Fibroblast of skin of back (primary cell): Measurements from ENCODE around the gene NXPH3.

ENCODE experiments used
- DNase-seq: peaks from one replicate; pipeline ENCODE4 v3.0.0-alpha.2; 2013

Gene NXPH3

GRCh38 chr17:49595328-49595727, 19.7 kb downstream of the NXPH3 start:
- DNase-seq = no peak

- no peak for DNase-seq
Measured at GRCh38 chr17:49595980-49596379, 20.3 kb downstream of the NXPH3 start.

GRCh38 chr17:49596613-49597244, 21.1 kb downstream of the NXPH3 start:
- no peak for DNase-seq

- no peak for DNase-seq
Measured at GRCh38 chr17:49597436-49597835, 21.8 kb downstream of the NXPH3 start.

- DNase-seq = no peak
Measured at GRCh38 chr17:49597928-49598655, 22.4 kb downstream of the NXPH3 start.

- DNase-seq = no peak
Measured at GRCh38 chr17:49598918-49599317, 23.2 kb downstream of the NXPH3 start.

GRCh38 chr17:49600949-49601348, 25.3 kb downstream of the NXPH3 start:
- no peak for DNase-seq

GRCh38 chr17:49602783-49603182, 27.1 kb downstream of the NXPH3 start:
- no peak for DNase-seq

- DNase-seq = no peak
Measured at GRCh38 chr17:49603238-49603637, 27.6 kb downstream of the NXPH3 start.

GRCh38 chr17:49603720-49604119, 28.0 kb downstream of the NXPH3 start:
- no peak for DNase-seq

- no peak for DNase-seq
Measured at GRCh38 chr17:49604314-49604869, 28.7 kb downstream of the NXPH3 start.

- DNase-seq = no peak
Measured at GRCh38 chr17:49610883-49611584, 35.4 kb downstream of the NXPH3 start.

GRCh38 chr17:49612726-49613125, 37.1 kb downstream of the NXPH3 start:
- no peak for DNase-seq

GRCh38 chr17:49613182-49613800, 37.6 kb downstream of the NXPH3 start:
- no peak for DNase-seq

- no peak for DNase-seq
Measured at GRCh38 chr17:49616086-49616485, 40.4 kb downstream of the NXPH3 start.

GRCh38 chr17:49616601-49617131, 41.0 kb downstream of the NXPH3 start:
- no peak for DNase-seq

- DNase-seq = no peak
Measured at GRCh38 chr17:49618028-49618611, 42.4 kb downstream of the NXPH3 start.

- no peak for DNase-seq
Measured at GRCh38 chr17:49621420-49621819, 45.7 kb downstream of the NXPH3 start.

- no peak for DNase-seq
Measured at GRCh38 chr17:49621946-49622529, 46.4 kb downstream of the NXPH3 start.

GRCh38 chr17:49624896-49625295, 49.2 kb downstream of the NXPH3 start:
- peak; percentile 38 for DNase-seq

- no peak for DNase-seq
Measured at GRCh38 chr17:49629447-49629846, 53.8 kb downstream of the NXPH3 start.
